ENCODE results near the gene CDKAL1. TPM values are rescaled to one million over a fixed set of nuclear protein-coding genes. Genes with fewer than 3 reads are reported as not detected.
"Not testable (repeated sequence)": the region's sequence is repeated elsewhere in the genome, so short reads cannot be mapped to it uniquely, and the experiment has no call there.

Gene CDKAL1
- total RNA-seq, 2 donors from 2014 or later = 11.7 to 12.5 TPM

DNA sequence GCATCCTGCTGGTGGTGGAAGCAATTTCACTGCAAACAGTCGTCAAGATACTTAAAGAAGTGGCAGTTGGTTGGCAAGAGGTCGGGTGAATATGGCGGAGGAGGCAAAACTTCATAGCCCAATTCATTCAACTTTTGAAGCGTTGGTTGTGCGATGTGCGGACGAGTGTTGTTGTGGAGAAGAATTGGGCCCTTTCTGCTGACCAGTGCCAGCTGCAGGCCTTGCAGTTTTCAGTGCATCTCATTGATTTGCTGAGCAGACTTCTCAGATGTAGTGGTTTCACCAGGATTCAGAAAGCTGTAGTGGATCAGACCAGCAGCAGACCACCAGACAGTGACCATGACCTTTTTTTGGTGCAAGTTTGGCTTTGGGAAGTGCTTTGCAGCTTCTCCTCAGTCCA, 297.0 kb downstream of the CDKAL1 start:
- ATAC-seq; intact Hi-C loops (cut with DNase I, micrococcal nuclease); DNase-seq: not testable (repeated sequence)

DNA sequence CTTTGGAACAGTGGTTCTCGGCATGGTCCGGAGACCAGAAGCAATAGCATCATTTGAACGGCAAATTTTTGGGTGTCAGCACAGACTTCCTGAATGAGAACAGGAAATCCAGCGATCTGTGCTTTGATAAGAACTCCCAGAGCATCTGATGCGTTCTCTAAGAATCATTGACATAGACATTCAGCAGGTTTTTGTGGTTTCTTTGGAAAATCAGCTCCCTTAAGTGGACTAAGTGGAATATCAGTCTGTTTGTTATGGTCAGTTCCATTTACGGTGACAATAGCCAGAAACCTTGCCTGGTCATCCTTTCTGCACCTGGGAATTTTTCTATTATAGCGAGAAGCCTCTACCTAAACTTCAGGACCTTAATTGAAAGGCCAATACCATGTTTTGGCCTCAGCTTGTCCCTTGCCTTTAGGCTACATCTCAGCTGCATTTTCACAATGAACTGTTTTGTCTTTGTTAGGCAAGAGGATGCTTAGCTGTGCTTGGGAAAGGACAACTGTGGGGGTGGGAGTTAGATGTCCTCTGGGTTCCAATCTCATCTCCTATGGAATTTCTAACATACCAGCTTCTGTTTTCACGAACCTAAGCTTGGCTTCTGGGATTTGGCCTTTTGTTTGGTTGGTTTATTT, 299.7 kb downstream of the CDKAL1 start:
- intact Hi-C loops (cut with DNase I, micrococcal nuclease) = no loop called here
- ATAC-seq (no peak), DNase-seq (no peak)

DNA sequence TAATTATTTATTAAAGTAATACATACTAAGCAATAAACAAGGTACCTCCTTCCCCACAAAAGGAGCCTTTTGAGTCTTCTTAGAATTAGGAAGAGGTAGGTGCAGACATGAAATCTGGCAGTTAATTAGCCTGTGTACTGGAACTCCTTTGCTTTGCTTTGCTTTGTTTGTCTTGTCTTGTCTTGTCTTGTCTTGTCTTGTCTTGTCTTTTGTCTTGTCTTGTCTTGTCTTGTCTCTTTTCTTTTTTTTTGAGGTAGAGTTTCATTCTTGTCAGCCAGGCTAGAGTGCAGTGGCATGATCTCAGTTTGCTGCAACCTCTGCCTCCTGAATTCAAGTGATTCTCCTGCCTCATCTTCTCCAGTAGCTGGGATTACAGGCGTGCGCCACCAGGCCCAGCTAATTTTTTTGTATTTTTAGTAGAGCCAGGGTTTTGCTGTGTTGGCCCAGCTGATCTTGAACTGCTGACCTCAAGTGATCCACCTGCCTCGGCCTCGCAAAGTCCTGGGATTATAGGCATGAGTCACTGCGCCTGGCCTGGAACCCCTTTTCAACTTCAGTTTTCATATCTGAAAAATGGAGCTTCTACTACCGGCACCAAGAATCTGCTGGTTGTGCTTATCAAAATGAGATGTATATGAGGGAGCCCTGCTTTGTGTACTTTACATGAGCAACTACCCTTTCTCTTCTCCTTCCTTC, 301.2 kb downstream of the CDKAL1 start:
- DNase-seq (no peak), ATAC-seq (no peak)
- intact Hi-C loops (cut with DNase I, micrococcal nuclease) = no loop called here

DNA sequence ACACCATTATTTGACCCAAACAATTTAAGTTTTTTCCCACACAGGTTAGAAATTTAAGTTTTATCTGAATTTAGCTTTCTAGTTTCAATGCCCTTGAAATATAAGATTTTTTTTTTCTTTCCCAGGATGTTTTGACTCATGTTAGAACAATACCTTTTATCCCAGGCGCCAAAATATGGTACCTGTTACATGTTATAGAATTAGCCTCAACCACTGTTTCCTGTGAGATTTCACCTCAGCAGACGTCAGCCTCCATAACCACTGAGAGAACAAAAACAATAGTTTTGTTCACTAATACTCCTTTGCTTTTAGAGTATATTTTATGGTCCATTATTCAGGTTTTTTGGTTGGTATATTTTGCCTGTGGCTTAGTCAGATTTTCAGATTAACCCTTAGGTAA, 302.9 kb downstream of the CDKAL1 start:
- intact Hi-C loops (cut with DNase I, micrococcal nuclease) = no loop called here
- ATAC-seq = no peak
- DNase-seq = no peak

DNA sequence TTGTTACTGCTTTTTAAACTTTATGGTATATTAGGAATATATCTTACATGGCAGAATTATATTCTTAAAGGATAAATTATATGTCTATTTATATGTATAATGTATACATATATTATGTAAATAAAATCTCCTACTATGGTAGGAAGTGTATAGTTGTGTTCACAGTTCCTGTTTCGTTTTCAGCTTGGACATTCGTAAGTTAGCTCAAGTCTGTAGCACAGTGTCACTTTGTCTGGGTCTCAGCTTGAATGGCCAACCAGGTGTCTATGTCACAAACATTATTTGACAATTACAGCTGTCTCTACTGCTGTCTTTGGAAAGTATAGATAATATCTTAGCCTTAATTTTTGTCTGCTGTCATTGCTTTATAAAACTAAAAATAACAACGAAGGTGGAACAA, 303.9 kb downstream of the CDKAL1 start:
- DNase-seq (no peak), ATAC-seq (no peak)
- intact Hi-C loops (cut with DNase I, micrococcal nuclease) = no loop called here

DNA sequence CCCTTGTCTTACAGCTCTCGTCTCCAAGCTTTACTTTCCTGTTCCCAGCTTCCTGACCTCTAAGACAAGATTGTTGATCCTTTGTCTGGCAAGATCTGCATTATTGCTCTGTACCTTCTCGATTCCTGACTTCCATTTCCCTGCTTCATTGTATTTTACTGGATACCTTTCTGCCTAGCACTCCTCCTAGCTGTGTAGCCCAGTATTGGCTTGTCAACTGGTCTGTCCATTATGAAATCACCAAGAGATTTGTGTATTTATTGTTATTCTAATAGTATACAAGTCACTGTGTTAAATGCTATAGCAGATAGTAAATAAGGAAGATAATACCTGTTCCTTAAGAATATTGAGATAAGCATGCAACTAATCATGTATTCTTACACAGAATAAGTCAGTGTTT, 305.4 kb downstream of the CDKAL1 start:
- intact Hi-C loops (cut with DNase I, micrococcal nuclease) = no loop called here
- no peak for ATAC-seq

DNA sequence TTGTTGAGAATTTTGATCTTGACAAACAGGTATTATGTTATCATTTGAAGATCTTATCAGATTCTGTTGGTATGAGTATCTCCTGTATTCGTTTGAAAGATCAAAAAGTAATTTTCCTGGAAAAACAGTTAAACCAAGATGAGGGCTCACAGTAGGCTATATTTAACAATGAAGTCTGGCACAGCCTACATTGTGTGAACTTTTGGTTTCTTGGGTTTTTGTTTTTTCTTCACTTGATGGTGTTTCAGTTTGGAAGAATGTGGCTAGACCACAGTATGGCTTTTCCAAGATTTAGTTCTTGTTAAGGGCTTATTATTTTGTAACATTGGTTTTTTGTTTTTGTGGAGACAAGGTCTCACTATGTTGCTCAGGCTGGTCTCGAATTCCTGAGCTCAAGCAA, 306.4 kb downstream of the CDKAL1 start:
- DNase-seq (no peak), ATAC-seq (no peak)
- intact Hi-C loops (cut with DNase I, micrococcal nuclease) = no loop called here

More for the DNA sequence above, 305.4 kb downstream of the CDKAL1 start:
- no peak for DNase-seq

DNA sequence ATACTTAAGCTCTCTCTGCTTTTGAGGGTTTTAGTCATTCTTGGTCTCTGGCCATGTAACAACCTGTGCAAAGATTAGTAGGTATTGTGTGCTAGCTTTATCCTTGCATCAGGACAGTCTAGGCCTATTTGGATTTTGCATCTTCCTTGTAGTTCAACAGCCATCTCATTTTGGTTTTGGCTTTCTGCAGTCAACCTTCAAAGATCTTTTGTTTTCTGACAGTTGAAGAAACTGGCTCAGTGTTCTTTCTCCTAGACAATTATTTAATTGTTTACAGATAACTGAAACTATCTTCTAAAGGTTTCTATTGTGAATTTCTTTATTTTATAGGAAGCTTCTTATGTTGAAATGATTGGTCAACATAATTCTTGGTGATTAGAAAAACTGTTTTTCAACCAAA, 307.5 kb downstream of the CDKAL1 start:
- DNase-seq (no peak), ATAC-seq (no peak)
- intact Hi-C loops (cut with DNase I, micrococcal nuclease) = no loop called here

DNA sequence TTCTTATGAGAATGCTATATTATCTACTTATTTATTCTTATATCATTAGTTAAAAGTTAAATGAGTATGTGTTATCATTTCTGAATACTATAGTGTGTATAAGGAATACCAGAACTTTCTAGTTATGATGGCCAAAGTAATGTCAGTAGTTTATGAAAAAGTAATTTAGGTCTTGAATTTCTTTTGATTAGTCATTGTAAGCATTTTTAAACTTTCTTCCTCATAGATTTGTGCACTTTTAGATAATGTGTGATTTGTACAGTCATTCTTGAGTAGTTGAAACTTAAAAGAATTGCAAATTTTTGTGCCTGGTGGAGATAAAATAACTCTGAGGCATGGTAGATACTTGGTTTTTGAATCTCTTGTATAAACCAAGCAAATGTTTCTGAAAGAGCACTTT, 311.3 kb downstream of the CDKAL1 start:
- ATAC-seq (no peak), DNase-seq (no peak)
- intact Hi-C loops (cut with DNase I, micrococcal nuclease) = no loop called here

DNA sequence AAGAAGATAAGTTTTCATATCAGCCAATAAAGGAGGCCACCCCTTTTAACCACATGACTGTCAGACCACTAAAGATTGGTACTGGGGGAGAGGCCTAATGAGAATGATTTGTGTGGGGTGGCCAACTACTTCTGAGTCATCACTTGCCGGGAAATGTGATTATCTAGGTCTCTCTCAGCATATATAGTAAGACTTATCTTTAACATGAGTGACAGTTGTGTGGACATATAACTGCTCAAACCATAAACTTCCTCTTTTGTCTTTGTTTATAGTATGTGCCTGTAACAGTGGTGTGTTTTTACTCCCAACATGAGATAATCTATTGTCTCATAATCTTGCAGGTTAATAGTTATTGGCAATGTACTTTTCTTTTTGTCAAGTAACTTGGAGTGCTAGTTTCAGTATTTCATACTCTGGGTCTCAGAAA, 312.4 kb downstream of the CDKAL1 start:
- intact Hi-C loops (cut with DNase I, micrococcal nuclease) = no loop called here
- no peak for DNase-seq
- peak; percentile 36 for ATAC-seq

DNA sequence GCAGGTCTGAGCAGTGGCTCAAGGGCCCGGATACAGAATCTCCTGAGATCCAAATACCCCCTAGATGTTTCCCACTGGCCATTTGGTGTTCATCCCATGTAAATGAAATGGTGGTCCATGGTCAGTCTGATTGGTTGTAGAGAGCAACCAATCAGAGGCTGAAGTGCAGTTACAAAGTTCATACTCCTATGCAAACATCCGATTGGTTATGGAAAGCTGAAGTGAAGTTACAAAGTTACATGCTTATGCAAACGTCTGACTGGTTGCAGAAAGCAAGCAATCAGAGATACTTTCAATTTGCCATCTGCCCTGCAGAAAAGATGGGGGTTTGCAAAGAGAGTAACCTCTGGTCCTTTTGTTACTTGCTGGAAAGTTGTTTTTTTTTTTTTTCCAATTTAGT, 313.6 kb downstream of the CDKAL1 start:
- DNase-seq (no peak), ATAC-seq (no peak)
- intact Hi-C loops (cut with DNase I, micrococcal nuclease) = no loop called here

DNA sequence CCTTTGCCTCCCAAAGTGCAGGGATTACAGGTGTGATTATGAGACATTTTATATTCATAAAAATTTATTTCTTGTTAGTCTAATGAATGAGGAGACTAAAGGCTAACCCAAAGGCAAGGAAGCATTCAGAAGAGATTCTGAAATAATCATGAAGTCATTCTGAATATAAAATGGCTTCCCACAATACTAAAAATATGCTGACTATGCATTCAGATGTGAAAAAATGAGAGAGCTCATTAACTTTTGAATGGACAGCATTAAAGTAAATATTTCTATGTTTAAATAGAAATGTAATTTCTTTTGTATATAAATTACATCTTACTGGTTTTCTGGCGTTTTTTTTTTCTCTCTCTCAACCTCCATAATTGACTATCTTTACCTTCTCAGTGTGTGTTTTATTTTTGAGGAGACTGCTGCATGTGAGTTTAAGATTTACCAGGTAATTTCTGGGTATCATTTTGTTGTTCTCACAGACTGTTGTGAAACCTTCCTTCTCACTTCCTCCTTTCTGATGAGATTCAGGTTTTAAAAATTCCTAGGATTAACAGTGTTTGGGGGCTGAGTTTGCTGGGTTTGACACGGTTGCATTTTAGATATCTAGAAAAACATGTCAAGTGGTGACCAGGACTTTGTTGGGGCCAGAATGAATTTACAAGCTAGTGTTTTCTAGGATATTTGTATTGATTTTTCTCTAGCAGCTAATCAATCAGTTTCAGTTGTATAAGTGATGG, 316.6 kb downstream of the CDKAL1 start:
- no peak for ATAC-seq
- intact Hi-C loops (cut with DNase I, micrococcal nuclease) = no loop called here
- no peak for DNase-seq

DNA sequence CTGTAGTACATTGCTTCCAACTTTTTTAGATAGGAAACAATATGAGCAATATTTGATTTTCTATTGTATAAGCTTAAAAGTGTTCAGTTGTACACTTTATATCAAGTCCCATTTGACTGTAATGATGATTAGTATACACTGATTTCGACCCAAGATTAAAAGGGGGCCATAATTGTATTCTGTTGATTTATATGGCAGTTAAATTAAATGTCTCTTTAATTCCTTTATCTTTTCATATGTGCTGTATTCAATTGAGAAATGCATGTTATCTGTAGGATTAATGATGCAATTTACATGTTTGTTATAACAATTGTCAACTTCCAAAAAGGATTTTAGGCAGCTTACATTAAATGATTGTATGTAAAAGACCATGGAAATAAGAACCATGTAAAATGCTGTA, 317.5 kb downstream of the CDKAL1 start:
- no peak for ATAC-seq
- no peak for DNase-seq
- intact Hi-C loops (cut with DNase I, micrococcal nuclease) = no loop called here

DNA sequence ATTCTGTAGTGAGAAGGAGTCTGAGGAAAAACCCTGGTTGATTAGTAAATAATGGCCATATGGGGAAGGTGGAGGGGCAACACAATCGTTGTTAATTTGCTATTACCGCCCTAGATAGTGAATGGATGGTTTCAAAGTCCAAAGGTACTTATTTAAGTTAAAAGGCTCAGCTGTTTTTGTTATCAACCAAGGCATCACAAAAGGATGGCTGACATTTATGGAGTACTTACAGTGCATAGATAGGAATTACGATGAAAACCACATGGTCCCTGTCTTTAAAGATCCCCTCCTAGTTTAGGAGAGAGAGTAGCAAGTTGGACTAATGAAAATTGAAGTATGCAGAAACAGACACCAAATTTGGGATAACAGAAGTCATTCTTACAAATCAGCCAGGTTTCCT, 319.6 kb downstream of the CDKAL1 start:
- ATAC-seq (no peak), DNase-seq (no peak)
- intact Hi-C loops (cut with DNase I, micrococcal nuclease) = no loop called here

DNA sequence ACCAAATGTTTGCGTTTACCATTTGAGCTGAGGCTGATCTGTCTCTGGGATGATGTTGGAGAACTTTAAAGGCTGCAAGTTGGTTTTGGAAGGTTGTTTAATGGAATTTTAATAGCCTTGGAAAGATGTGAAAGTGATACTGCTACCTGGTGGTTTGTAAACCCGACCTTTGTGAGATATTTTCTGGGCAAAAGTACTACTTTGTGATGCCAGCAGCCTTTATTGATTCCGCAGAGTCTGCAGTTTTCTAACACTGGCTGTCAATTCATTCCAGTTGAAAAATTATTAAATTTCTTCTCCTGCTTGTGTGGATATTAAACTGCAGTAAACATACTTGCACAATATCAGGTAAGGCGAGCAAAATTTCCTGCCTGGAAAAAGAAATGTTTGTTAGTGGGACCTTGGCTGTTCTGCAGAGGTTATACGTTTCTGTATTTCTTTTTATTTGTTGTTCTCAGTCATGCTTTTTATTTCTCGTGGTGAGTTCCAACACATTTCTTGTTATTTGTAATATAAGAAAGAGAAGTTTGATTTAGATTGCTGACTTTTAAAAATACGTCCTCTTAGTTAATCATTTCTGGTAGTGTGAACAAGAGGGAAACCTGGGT, 322.5 kb downstream of the CDKAL1 start:
- intact Hi-C loops (cut with DNase I, micrococcal nuclease) = no loop called here
- DNase-seq = no peak
- no peak for ATAC-seq

DNA sequence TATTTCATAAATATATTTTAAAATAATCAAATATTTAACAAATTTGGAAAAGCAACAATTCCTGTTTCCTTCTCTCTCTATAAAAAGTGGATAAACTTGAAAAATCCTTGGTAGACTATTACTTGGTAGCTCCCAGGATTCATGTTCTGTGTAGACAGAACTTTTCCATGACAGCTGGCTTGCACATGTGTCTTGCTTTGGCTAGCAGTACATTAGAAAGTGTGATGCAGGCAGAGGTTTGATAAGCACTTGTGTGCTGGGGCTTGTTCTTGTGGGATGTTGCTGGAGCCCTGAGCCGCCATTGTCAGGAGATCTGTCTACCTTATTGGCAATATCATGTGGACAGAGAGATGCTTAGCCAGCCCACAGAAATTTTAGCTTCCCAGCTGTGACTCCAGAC, 327.2 kb downstream of the CDKAL1 start:
- ATAC-seq (no peak), DNase-seq (no peak)
- intact Hi-C loops (cut with DNase I, micrococcal nuclease) = no loop called here

DNA sequence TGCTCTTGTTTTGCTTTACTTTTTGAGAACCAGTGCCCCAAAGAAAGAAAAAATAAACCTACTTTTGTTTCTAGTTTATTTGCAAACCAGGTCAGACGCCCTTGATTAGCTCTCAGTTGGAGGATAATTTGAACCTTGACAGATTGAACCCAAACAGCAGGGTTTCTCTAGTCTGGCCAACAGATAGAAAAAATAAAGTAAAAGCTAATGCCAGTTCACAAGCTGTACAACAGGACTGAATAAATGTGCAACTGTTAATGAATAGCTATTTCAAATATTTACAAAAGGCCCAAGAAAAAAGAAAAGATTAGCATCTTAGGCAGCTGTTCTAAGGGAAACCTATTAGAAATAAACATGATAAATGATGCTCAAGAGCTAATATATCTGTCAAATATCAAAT, 331.8 kb downstream of the CDKAL1 start:
- DNase-seq = no peak
- no peak for ATAC-seq
- intact Hi-C loops (cut with DNase I, micrococcal nuclease) = no loop called here

DNA sequence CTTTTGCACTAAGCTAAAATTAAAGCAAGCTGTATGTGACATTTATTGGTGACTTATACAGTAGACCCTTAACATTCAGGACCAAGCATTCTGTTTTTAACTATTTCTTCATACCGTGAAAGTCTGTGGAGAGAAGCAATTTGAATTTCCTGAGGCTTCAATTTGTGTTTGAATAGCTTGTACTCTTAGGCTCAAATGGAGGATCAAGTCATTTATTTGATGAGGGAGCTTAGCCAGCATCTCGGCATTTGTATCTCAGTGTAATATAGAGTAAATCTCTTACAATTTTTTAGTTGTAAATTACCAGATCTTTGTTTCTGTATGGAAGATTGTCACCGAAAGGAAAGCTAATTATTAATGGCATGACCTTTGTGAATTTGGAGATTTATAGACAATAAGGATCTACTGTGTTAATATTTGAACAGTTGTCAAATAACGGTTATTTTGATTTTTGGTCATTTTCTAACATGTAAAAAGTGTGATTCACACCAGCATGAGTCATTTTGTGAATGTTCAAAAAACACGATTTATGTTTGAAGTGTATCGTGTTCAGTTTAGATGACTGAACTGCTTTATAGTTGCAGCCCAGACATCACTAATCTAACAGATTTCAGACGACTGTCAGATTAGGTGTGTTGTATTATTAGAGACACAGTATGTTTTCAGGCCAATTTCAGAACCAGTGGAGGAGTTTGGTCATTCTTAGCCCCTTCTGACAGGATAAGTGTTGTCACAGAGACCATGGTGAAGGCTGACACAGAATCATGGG, 332.9 kb downstream of the CDKAL1 start:
- no peak for DNase-seq
- intact Hi-C loops (cut with DNase I, micrococcal nuclease) = no loop called here
- no peak for ATAC-seq

DNA sequence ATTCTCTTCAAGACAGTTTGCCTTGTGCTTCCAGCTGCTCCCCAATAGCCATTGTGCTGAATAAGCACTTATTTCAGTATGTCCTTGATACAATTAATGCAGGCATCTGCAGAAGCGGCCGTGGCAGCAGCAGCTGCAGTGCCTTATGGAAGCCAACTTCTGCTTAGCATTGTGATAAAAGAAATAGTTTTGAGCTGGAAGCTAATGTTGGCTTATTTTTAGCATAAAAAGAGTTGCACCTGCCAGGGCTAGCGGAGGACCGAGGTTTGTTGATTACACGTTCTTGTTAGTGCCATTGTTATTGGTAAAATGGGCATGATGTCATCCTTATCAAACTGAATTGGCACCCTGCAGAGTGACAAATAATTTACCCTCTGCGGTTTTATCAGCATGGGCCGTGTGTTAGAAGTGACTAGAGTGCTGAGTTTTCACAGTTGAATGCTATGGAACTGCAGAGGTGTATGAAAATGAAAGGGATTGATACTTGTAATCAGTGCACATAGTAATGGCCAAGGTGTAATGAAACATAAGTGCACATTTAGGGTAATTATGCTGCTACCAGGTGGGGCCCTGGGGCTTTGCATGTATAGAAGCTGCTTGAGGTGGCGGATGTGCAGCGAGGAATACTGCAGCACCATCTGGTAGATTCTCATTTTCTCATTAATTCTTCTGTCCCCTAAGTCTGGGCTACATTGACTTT, 334.3 kb downstream of the CDKAL1 start:
- intact Hi-C loops (cut with DNase I, micrococcal nuclease) = no loop called here
- ATAC-seq (no peak), DNase-seq (no peak)
